ENCODE measurements around the gene PBX1.

The PBX1 gene

GRCh38 chr1:164598719-164599118 lies 39.7 kb downstream of the PBX1 start:
- H3K9me2 ChIP-seq (replicated peaks; ENCODE audit: control insufficient read depth, low read length), result no peaks in the 10 kb centered on the region
- no peak overlapping the region for H3K27ac ChIP-seq (ENCODE audit: low read depth, low read length)
- H3K4me3 ChIP-seq (ENCODE audit: low read length), result no peak overlapping the region
- H3K36me3 ChIP-seq (ENCODE audit: control insufficient read depth, low read length), result no peaks in the 10 kb centered on the region
- no peaks in the 10 kb centered on the region for H3K9me3 ChIP-seq (ENCODE audit: control insufficient read depth, insufficient read depth, low read length)
- TF ChIP-seq CTCF (IDR thresholded peaks at IDR 0.05; ENCODE audit: low read depth, low read length, poor library complexity, severe bottlenecking), result no peak
- TF ChIP-seq EZH2phosphoT487 (IDR thresholded peaks at IDR 0.05; ENCODE audit: borderline replicate concordance, low read length), result no peak
- no peaks in the 10 kb centered on the region for H3K4me1 ChIP-seq (ENCODE audit: control insufficient read depth, low read length)
- peaks cover 6% of the 10 kb centered on the region; the same call in 1 of the 2 replicates for H3K27me3 ChIP-seq (ENCODE audit: control insufficient read depth, low read length)
- H4K20me1 ChIP-seq (ENCODE audit: control insufficient read depth, insufficient read depth, low read depth, low read length), result no peaks in the 10 kb centered on the region
- no peaks in the 10 kb centered on the region for H3F3A ChIP-seq (ENCODE audit: control insufficient read depth, insufficient read depth)
- H3K79me2 ChIP-seq (ENCODE audit: control insufficient read depth, low read length), result no peaks in the 10 kb centered on the region
- no peak overlapping the region for H3K4me2 ChIP-seq (ENCODE audit: low read length)

- Histone ChIP-seq H3K4me2 (ENCODE audit: low read length) (no peak overlapping the region), H4K20me1 (ENCODE audit: control insufficient read depth, insufficient read depth, low read depth, low read length) (no peaks in the 10 kb centered on the region), H3K4me3 (ENCODE audit: low read length) (no peak overlapping the region), H3K79me2 (ENCODE audit: control insufficient read depth, low read length) (no peaks in the 10 kb centered on the region), H3K9me3 (ENCODE audit: control insufficient read depth, insufficient read depth, low read length) (no peaks in the 10 kb centered on the region), H3F3A (ENCODE audit: control insufficient read depth, insufficient read depth) (no peaks in the 10 kb centered on the region), H3K4me1 (ENCODE audit: control insufficient read depth, low read length) (no peaks in the 10 kb centered on the region), H3K36me3 (ENCODE audit: control insufficient read depth, low read length) (no peaks in the 10 kb centered on the region), H3K27ac (ENCODE audit: low read depth, low read length) (no peak overlapping the region), H3K27me3 (ENCODE audit: control insufficient read depth, low read length) (peaks cover 6% of the 10 kb centered on the region; the same call in 1 of the 2 replicates), H3K9me2 (replicated peaks; ENCODE audit: control insufficient read depth, low read length) (no peaks in the 10 kb centered on the region)
- TF ChIP-seq CTCF (IDR thresholded peaks at IDR 0.05; ENCODE audit: low read depth, low read length, poor library complexity, severe bottlenecking) (no peak), EZH2phosphoT487 (IDR thresholded peaks at IDR 0.05; ENCODE audit: borderline replicate concordance, low read length) (no peak)
These were observed 40.3 kb downstream of the PBX1 start for GRCh38 chr1:164599272-164599671.

- Histone ChIP-seq H3K27me3 (ENCODE audit: control insufficient read depth, low read length) (peaks cover 6% of the 10 kb centered on the region; the same call in 1 of the 2 replicates), H3K27ac (ENCODE audit: low read depth, low read length) (no peak overlapping the region), H3K79me2 (ENCODE audit: control insufficient read depth, low read length) (no peaks in the 10 kb centered on the region), H3K9me2 (replicated peaks; ENCODE audit: control insufficient read depth, low read length) (no peaks in the 10 kb centered on the region), H3K9me3 (ENCODE audit: control insufficient read depth, insufficient read depth, low read length) (no peaks in the 10 kb centered on the region), H3K4me2 (ENCODE audit: low read length) (no peak overlapping the region), H3F3A (ENCODE audit: control insufficient read depth, insufficient read depth) (no peaks in the 10 kb centered on the region), H3K4me1 (ENCODE audit: control insufficient read depth, low read length) (no peaks in the 10 kb centered on the region), H3K4me3 (ENCODE audit: low read length) (no peak overlapping the region), H3K36me3 (ENCODE audit: control insufficient read depth, low read length) (no peaks in the 10 kb centered on the region), H4K20me1 (ENCODE audit: control insufficient read depth, insufficient read depth, low read depth, low read length) (no peaks in the 10 kb centered on the region)
- no peak for TF ChIP-seq EZH2phosphoT487 (IDR thresholded peaks at IDR 0.05; ENCODE audit: borderline replicate concordance, low read length)
These were observed 42.6 kb downstream of the PBX1 start for GRCh38 chr1:164601399-164602100.

GRCh38 chr1:164602101-164602422 lies 43.1 kb downstream of the PBX1 start:
- peaks cover 6% of the 10 kb centered on the region; the same call in 1 of the 2 replicates for H3K27me3 ChIP-seq (ENCODE audit: control insufficient read depth, low read length)
- H3F3A ChIP-seq (ENCODE audit: control insufficient read depth, insufficient read depth), result no peaks in the 10 kb centered on the region
- H3K4me2 ChIP-seq (ENCODE audit: low read length), result no peak overlapping the region
- no peak for TF ChIP-seq EZH2phosphoT487 (IDR thresholded peaks at IDR 0.05; ENCODE audit: borderline replicate concordance, low read length)
- TF ChIP-seq CTCF (IDR thresholded peaks at IDR 0.05; ENCODE audit: low read depth, low read length, poor library complexity, severe bottlenecking), result no peak
- H3K9me2 ChIP-seq (replicated peaks; ENCODE audit: control insufficient read depth, low read length), result no peaks in the 10 kb centered on the region
- H3K4me3 ChIP-seq (ENCODE audit: low read length), result no peak overlapping the region
- no peaks in the 10 kb centered on the region for H4K20me1 ChIP-seq (ENCODE audit: control insufficient read depth, insufficient read depth, low read depth, low read length)
- H3K27ac ChIP-seq (ENCODE audit: low read depth, low read length), result no peak overlapping the region
- no peaks in the 10 kb centered on the region for H3K4me1 ChIP-seq (ENCODE audit: control insufficient read depth, low read length)
- H3K36me3 ChIP-seq (ENCODE audit: control insufficient read depth, low read length), result no peaks in the 10 kb centered on the region
- no peaks in the 10 kb centered on the region for H3K9me3 ChIP-seq (ENCODE audit: control insufficient read depth, insufficient read depth, low read length)
- no peaks in the 10 kb centered on the region for H3K79me2 ChIP-seq (ENCODE audit: control insufficient read depth, low read length)

Data from DOHH2 (cell line).